ENCODE data around the gene NME2.
"Not testable (repeated sequence)": the region's sequence is repeated elsewhere in the genome, so short reads cannot be mapped to it uniquely, and the experiment has no call there.

NME2 gene

DNA sequence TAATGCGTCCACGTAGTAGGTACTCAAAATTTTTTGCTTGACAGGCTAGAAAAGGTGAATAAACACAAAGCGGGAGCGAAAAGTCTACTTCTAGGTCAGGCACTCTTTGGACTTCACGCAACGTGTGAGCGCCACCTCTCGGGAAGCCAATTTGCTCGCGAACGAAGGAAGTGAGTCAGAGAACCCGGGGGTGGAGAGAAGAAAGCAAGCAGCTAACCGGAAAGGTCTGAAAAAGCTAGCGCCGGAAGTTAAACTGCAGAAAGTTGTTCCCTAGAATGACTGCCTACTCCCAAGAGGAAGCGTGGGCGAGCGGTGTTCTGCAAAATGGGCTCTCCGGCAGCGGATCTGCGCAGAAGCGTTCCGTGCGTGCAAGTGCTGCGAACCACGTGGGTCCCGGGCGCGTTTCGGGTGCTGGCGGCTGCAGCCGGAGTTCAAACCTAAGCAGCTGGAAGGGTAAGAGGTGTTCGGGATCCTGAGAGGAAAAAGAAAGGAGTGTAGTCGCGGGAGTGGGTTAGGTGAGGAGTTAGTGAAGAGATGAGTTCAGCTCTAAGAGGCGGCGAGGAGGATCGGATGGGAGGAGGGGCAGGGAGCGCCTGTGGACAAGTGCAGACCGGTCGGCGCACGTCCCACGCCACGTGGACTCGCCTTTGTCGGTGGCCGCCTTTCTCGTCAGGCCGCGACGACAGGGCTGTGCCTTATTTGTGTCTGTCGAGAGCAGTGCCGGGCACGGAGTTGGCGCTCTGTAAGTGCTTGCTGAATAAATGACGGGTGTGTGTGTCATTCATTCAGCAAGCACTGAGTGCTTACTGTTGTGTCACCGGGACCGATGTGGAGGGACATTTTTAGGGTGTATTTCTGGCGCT is 12.8 kb upstream of the NME2 start, which contains the start of gene NME1:
NME1 (plus strand) TSS at position 350 of the 863 bp plus-strand sequence. CDS start 2,096 bp downstream, outside the sequence.
- DNase-seq: peak; percentile 100

DNA sequence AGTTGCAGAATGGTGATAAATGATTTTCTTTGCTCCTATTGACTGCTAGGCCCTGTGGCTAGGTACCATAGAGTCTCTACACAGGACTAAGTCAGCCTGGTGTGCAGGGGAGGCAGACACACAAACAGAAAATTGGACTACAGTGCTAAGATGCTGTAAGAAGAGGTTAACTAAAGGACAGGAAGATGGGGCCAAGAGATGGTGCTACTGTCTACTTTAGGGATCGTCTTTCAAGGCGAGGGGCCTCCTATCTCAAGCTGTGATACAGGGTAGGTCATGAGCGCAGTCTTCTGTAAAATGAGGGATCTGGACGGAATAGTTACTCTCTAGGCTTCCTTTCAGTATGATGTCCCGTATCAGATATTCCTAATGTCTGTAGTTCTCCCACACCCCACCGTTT is 12.0 kb upstream of the NME2 start:
- DNase-seq: no peak

- no peak for DNase-seq
These were observed 10.8 kb upstream of the NME2 start for GRCh38 chr17:51155416-51155815.

GRCh38 chr17:51159604-51160003 is 6.6 kb upstream of the NME2 start:
- no peak for DNase-seq

DNA sequence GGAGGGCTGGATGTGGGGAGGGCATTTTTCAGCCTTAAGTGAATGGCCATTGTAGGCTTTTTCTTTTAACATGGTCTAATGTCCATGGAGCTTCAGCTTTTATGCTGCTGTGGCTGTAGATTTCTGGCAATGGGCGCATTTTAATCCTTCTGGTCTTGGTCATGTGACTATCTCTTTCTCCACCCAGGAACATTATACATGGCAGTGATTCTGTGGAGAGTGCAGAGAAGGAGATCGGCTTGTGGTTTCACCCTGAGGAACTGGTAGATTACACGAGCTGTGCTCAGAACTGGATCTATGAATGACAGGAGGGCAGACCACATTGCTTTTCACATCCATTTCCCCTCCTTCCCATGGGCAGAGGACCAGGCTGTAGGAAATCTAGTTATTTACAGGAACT is 4.7 kb upstream of the NME2 start:
- peak; percentile 20 for DNase-seq

DNA sequence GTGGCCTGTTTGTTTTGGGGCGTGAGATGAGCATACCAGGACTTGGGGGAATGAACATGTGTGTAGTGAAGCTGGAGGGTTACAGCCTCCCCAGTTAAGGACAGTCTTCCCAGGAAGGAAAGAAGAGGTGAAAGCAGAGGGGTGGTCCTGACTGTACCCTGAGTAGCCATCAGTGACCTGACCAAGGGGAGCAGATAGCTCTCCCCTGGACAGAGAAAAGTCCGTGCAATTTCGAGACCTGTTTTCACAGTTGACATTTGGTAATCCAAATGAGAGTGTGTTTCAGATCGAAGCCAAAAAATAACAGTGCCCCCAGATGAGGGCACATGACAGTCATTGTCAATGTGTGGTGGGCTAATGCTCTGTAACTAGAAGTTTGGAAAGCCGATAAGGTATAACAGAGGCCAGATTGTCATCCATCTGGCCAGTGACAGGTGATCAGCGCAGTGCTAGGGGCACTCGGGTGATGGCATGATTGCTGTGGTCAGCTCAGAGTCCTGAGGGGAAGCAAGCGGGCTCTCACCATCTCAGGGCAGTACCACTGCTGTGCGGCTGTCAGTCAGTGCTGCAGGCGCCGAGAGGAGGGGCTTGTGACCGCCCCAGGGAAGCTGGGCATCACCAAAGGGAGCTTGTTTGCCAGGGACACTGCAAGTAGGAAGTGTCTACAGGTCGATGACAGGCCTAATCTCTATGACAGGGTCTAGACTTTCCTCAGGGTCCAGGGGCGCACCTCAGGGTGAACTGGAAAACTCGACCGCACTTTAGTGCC is 1.1 kb upstream of the NME2 start:
- DNase-seq: peak; percentile 52

GRCh38 chr17:51165680-51166197 is 472 bp upstream of the NME2 start:
- peak; percentile 74 for DNase-seq

- peak; percentile 91 for DNase-seq
These were observed 1.0 kb downstream of the NME2 start for GRCh38 chr17:51166987-51167931.

DNA sequence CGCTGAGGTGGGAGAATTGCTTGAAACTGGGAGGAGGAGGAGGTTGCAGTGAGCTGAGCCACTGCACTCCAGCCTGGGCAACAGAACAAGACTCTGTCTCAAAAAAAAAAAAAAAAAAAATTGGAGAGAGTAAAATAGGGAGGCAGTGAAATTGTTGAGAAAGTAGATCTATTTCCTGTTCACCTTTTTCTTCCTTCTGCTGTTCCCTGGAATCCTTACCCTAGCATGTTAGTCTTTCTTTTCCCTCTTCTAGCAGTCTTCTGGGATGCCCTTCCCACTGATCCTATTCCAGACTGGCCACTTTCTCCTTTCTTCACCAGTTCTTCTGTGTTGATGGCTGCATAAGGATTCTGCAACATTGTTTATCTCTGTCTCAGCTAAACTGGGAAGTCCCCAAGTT is 3.1 kb downstream of the NME2 start:
- no peak for DNase-seq

DNA sequence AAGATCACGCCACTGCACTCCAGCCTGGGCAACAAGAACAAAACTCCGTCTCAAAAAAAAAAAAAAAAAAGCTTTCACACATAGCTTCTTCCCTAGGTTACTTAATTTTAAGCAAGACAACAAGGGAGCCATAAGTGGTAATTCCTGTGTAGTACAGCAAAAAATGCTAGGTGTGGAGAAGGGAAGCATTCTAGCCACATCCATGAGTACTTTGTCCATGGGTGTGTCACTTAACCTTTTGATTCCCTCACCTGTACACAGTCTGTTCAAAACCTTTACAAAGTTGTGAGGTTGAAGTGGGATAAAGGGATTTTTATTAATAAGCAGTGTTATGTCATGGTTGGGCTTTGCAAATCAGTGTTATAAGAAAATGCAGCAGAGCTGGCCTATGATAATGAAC is 4.5 kb downstream of the NME2 start:
- DNase-seq: no peak

DNA sequence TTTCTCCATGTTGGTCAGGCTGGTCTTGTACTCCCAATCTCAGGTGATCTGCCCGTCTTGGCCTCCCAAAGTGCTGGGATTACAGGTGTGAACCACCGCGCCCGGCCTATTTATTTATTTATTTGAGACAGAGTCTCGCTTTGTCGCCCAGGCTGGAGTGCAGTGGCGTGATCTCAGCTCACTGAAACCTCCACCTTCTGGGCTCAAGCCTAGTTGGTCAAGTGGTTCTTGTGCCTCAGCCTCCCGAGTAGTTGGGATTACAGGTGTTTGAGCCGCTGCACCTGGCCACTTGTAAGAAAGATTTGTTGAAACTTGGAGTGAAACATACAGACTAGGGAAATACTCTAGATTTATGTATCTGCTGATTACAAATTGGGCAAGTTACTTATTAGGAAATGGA is 5.8 kb downstream of the NME2 start:
- DNase-seq: not testable (repeated sequence)

DNA sequence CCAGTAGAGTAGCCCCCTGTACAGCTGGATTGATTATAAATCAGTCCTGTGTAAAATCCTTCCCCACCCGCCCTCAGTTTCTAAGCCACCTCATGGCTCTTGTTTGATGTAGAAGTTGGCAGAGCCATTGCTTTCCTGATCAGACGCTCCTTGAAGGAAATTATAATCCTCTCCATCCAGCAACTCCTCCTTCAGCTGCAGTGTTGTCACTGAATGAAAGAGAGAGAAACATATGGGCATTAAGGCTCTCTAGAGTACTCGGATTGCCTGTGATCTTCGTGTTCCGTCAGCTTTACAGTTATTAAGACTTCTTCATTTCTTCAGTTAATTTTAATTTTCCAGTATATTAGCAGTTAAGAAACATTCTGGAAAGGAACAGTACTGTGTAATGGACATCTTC is 14.3 kb downstream of the NME2 start:
- DNase-seq: no peak

- DNase-seq: no peak
These were observed 17.9 kb downstream of the NME2 start for GRCh38 chr17:51184124-51184523.

DNA sequence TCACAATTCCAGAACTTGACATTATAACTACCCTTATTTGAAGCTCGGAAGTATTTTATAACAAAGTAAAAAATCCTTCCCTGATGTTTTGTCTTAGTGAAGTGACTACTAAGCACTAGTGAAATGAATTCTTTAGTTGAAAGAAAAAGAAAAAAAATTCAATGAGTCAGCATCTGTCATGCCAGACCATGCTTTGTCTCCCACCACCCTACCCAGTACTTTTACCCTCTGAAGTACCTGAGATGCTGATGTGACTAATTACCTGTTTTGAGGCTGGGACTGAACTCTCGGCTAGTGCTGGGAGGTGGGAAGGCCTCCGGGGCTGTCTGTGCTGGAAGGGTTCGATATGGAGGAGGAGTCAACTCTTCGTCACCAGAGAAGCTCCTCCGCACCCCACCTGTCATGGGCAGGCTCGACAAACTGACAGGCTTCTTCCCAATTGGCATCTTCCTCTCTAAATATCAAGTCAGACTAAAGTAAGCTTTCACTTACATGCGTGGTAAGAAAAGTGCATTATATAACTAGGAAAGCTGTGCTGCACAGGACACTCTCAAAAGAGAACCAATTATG is 19.6 kb downstream of the NME2 start:
- no peak for DNase-seq

GRCh38 chr17:51188271-51188833 is 22.1 kb downstream of the NME2 start:
- no peak for DNase-seq

- DNase-seq: no peak
These were observed 23.0 kb downstream of the NME2 start for GRCh38 chr17:51189162-51189561.

DNA sequence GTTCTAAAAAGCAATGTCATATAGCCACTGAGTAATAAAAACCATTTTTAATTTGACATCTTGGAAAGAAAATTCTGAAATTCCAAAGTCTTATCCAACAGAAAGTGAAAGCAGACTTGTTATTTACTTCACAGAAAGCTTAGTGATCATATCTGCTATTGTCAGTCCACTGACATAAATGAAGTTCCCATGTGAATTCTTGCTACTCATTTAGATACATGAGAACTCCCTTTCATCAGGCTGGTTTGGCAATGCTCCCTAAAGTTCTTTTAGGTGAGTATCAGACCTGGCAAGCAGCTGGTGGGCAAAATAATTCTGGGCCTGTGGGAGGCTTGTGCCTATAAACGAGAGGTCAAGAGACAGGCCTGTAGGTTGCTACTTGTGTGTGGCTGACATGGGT is 23.4 kb downstream of the NME2 start:
- DNase-seq: no peak

DNA sequence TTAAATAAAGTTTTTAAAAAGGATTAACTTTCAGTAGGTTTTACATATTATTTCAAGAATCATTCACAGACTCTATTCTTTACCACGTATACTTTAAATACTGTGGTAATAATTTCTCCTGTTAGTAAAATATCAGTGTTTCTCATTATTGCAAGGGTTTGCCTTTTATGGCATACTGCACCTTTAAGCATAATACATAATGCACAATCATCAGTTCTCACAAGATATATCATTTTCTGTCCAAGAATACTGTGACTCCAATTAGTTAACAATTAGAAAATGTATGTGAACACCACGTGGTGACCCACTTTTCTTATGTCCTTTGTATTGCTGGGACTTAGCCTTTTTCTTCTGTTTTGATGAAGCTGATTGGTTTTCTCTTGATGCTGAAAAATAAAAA is 25.7 kb downstream of the NME2 start:
- no peak for DNase-seq

DNA sequence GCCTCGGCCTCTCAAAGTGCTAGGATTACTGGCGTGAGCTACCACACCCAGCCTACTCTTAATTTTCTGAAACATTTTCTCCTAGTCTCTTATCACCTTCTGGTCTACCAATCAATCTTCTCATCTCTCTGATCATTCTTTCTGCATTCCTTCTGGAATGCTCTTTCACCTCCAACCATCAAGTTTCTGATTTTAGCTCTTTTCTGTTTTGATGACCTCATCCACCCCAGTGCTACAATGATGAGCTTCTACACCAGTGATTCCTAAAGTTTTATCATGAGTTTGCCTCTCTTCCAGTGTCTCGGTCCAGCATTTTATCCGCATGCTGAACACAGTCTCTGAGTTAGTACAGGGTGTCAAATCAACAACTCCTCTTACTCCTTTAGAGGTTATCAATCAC is 31.5 kb downstream of the NME2 start:
- no peak for DNase-seq

DNA sequence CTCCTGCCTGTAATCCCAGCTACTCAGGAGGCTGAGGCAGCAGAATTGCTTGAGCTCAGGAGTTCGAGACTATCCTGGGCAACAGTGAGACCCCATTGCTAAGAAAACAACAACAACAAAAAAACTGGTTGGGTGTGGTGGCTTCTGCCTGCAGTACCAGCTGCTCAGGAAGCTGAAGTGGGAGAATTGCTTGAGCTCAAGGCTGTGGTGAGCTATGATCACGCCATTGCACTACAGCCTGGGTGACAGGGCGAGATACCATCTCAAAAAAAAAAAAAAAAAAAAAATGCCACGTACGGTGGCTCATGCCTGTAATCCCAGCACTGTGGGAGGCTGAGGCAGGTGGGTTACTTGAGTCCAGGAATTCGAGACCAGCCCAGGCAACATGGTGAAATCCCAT is 34.1 kb downstream of the NME2 start:
- no peak for DNase-seq

GRCh38 chr17:51200846-51201245 is 34.6 kb downstream of the NME2 start:
- no peak for DNase-seq

GRCh38 chr17:51203838-51204237 is 37.6 kb downstream of the NME2 start:
- DNase-seq: no peak
